ENCODE measurements around the gene SNX8. TPM values are rescaled to one million over a fixed set of nuclear protein-coding genes. Genes with fewer than 3 reads are reported as not detected.
"Not testable (repeated sequence)": the region's sequence is repeated elsewhere in the genome, so short reads cannot be mapped to it uniquely, and the experiment has no call there.

The SNX8 gene
- total RNA-seq, 2 donors from 2014 or later = 10.7 to 29.2 TPM

DNA sequence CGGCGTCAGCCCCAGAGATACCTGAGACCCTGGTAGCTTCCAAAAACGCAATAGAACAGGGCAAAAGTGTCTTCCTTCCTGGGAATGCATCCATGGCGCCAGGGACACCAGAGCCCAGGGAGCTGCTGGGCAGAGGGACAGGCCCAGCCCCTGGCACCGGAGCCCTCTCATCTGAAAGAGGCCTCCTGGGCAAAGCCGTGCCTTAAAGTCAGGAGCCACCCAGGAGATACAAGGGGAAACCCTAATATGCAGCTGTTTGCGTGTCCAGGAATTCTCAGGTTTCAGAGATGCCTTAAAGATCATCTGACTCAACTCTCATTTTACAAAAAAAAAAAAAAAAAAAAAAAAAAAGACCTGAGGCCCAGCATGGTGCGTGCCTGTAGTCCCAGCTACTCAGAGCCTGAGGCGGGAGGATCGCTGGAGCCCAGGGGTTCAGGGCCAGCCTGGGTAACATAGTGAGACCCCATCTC lies 44.2 kb downstream of the SNX8 start:
- intact Hi-C loops (cut with DNase I) = no loop called here
- H3K4me3 ChIP-seq = no peak overlapping the region
- no peaks in the 10 kb centered on the region for H3K9me3 ChIP-seq
- no peak for DNase-seq (ENCODE audit: low spot score)
- TF ChIP-seq POLR2AphosphoS5 (IDR thresholded peaks at IDR 0.05) = no peak
- no peak for TF ChIP-seq POLR2A (IDR thresholded peaks at IDR 0.05)
- TF ChIP-seq, protein P1, sequence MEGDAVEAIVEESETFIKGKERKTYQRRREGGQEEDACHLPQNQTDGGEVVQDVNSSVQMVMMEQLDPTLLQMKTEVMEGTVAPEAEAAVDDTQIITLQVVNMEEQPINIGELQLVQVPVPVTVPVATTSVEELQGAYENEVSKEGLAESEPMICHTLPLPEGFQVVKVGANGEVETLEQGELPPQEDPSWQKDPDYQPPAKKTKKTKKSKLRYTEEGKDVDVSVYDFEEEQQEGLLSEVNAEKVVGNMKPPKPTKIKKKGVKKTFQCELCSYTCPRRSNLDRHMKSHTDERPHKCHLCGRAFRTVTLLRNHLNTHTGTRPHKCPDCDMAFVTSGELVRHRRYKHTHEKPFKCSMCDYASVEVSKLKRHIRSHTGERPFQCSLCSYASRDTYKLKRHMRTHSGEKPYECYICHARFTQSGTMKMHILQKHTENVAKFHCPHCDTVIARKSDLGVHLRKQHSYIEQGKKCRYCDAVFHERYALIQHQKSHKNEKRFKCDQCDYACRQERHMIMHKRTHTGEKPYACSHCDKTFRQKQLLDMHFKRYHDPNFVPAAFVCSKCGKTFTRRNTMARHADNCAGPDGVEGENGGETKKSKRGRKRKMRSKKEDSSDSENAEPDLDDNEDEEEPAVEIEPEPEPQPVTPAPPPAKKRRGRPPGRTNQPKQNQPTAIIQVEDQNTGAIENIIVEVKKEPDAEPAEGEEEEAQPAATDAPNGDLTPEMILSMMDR (IDR thresholded peaks at IDR 0.05) = no peak
- H3K4me1 ChIP-seq (replicated peaks) = no peaks in the 10 kb centered on the region
- H3K27me3 ChIP-seq (replicated peaks; ENCODE audit: insufficient read depth) = no peaks in the 10 kb centered on the region
- WGBS = 83% methylated on average over 10 of the region's 10 CpGs
- H3K36me3 ChIP-seq = no peaks in the 10 kb centered on the region
- no peak overlapping the region for H3K27ac ChIP-seq

DNA sequence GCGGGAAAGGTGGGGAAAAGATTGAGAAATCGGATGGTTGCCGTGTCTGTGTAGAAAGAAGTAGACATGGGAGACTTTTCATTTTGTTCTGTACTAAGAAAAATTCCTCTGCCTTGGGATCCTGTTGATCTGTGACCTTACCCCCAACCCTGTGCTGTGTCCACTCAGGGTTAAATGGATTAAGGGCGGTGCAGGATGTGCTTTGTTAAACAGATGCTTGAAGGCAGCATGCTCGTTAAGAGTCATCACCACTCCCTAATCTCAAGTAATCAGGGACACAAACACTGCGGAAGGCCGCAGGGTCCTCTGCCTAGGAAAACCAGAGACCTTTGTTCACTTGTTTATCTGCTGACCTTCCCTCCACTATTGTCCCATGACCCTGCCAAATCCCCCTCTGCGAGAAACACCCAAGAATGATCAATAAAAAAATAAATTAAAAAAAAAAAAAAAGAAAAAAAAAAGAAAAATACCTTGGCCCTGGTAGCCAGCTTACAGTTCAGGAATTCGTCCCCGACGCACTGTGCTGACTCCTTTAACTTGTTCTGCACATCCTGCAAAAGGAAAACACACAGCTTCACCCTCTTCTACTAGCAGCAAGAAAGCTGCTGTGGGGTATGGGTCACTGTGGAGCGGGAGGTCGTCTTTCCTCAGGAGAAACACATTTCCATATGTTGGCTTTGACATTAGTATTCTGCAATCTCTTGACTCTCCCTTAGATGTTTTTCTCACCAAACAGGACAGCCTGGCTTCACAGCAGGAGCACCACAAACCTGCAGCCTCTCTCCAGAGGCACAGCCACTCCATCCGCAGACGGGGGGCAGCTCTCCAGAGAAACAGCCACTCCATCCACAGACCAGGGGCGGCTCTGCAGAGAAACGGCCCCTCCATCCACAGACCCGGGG lies 44.9 kb downstream of the SNX8 start:
- H3K27ac ChIP-seq; H3K9me3 ChIP-seq; H3K36me3 ChIP-seq; H3K4me1 ChIP-seq (replicated peaks); H3K4me3 ChIP-seq; DNase-seq (ENCODE audit: low spot score); intact Hi-C loops (cut with DNase I); H3K27me3 ChIP-seq (replicated peaks; ENCODE audit: insufficient read depth): not testable (repeated sequence)
- WGBS = 60% methylated on average over 17 of the region's 18 CpGs

DNA sequence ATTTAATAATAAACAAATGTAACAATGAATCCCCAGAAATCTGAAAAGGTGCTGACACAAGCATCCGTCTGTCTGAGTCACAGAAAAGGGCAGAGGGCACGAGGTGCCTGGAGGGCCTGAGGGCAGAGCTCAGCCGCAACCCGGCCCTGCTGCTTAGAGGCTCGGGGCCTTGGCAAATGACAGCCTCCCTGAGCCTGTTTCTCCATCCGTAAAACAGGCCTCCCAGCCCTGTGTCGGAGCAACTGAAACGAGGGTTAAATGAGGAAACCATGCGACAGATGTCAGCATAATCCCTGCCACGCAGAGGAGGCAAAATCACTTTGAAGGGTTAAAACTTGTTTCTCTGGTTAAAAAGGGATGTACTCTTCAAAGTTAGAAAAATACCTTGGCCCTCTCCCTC lies 47.3 kb downstream of the SNX8 start:
- DNase-seq (ENCODE audit: low spot score) = no peak
- Histone ChIP-seq H3K27ac (no peak overlapping the region), H3K4me1 (replicated peaks) (no peaks in the 10 kb centered on the region), H3K27me3 (replicated peaks; ENCODE audit: insufficient read depth) (no peaks in the 10 kb centered on the region), H3K36me3 (no peaks in the 10 kb centered on the region), H3K9me3 (no peaks in the 10 kb centered on the region), H3K4me3 (no peak overlapping the region)
- intact Hi-C loops (cut with DNase I) = no loop called here
- WGBS = 73% methylated on average over 10 of the region's 10 CpGs
- TF ChIP-seq POLR2A (IDR thresholded peaks at IDR 0.05) = no peak
- TF ChIP-seq, protein P1 (IDR thresholded peaks at IDR 0.05) = no peak
- no peak for TF ChIP-seq POLR2AphosphoS5 (IDR thresholded peaks at IDR 0.05)

DNA sequence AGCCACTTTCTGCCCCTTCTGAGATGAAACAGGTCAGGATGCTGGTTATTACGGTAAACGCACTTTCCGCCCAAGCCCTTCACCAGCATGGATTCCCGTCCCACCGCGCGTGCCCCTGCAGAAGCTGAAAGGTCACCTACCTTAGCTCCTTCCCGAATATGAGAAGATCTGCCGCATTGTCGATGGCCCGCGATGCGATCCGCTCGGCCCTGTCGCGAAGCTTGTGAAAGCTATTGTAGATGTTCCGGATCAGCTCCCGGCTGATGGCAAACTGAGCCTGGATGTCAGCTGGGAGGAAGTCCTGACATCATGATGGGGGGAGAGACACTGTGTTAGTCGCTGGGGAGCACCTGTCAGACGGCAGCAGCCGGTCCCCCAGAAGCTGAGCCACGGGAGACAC lies 50.1 kb downstream of the SNX8 start:
- no peaks in the 10 kb centered on the region for H3K4me1 ChIP-seq (replicated peaks)
- WGBS = 95% methylated on average over 23 of the region's 23 CpGs
- H3K9me3 ChIP-seq = no peaks in the 10 kb centered on the region
- no peak for DNase-seq (ENCODE audit: low spot score)
- no peaks in the 10 kb centered on the region for H3K36me3 ChIP-seq
- no peak overlapping the region for H3K27ac ChIP-seq
- no peaks in the 10 kb centered on the region for H3K27me3 ChIP-seq (replicated peaks; ENCODE audit: insufficient read depth)
- H3K4me3 ChIP-seq = no peak overlapping the region
- no peak for TF ChIP-seq POLR2AphosphoS5 (IDR thresholded peaks at IDR 0.05)
- no peak for TF ChIP-seq POLR2A (IDR thresholded peaks at IDR 0.05)
- TF ChIP-seq, protein P1 (IDR thresholded peaks at IDR 0.05) = no peak
- intact Hi-C loops (cut with DNase I) = no loop called here

DNA sequence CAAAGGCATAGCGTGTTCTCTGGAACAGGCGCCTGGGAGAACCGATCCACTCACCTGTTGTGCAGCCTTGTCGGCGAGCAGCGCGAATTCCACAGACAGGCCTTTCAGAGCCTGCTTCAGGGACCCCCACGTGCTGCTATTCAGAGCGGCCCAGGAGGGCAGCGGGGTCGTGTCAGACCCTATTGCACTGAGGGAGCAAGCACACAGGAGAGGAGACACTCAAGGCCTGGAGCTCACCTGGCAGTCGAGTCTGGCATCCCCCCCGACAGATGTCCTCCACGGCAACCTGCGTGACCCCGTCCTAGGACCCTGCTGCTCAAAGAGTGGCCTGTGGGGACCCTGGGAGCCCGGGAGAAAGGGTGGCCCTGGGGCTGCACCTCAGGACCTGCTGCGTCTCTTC lies 51.1 kb downstream of the SNX8 start:
- DNase-seq (ENCODE audit: low spot score) = no peak
- Histone ChIP-seq H3K9me3 (no peaks in the 10 kb centered on the region), H3K36me3 (no peaks in the 10 kb centered on the region), H3K27me3 (replicated peaks; ENCODE audit: insufficient read depth) (no peaks in the 10 kb centered on the region), H3K4me3 (no peak overlapping the region), H3K4me1 (replicated peaks) (no peaks in the 10 kb centered on the region), H3K27ac (no peak overlapping the region)
- TF ChIP-seq POLR2A (IDR thresholded peaks at IDR 0.05) (no peak), POLR2AphosphoS5 (IDR thresholded peaks at IDR 0.05) (no peak)
- TF ChIP-seq, protein P1 (IDR thresholded peaks at IDR 0.05) = no peak
- 93% methylated on average over 18 of the region's 18 CpGs for WGBS
- intact Hi-C loops (cut with DNase I) = no loop called here

Measured in prostate gland (tissue), 2 donors.